ENCODE measurements around the gene COA5.
"Not testable (repeated sequence)": the region's sequence is repeated elsewhere in the genome, so short reads cannot be mapped to it uniquely, and the experiment has no call there.

DNA sequence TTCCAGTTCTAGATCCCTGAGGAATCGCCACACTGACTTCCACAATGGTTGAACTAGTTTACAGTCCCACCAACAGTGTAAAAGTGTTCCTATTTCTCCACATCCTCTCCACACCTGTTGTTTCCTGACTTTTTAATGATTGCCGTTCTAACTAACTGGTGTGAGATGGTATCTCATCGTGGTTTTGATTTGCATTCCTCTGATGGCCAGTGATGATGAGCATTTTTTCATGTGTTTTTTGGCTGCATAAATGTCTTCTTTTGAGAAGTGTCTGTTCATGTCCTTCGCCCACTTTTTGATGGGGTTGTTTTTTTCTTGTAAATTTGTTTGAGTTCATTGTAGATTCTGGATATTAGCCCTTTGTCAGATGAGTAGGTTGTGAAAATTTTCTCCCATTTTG is 13.6 kb downstream of the COA5 start:
- TF ChIP-seq EZH2 (IDR thresholded peaks at IDR 0.05; ENCODE audit: borderline replicate concordance); CTCF (IDR thresholded peaks at IDR 0.05; ENCODE audit: poor library complexity): not testable (repeated sequence)
